HG02884 (cell line): ENCODE data around the gene RPH3AL.
"Not testable (repeated sequence)": the region's sequence is repeated elsewhere in the genome, so short reads cannot be mapped to it uniquely, and the experiment has no call there.

Source experiments
- ATAC-seq: cut with Tn5 transposase; IDR thresholded peaks from one replicate; pipeline ENCODE4 v1.9.1; 2021; ENCODE audit warnings: mild to moderate bottlenecking, moderate library complexity; ENCODE audit not compliant: unreplicated experiment

The RPH3AL gene

GRCh38 chr17:379531-380465, 27.2 kb upstream of the RPH3AL start:
- no peak for ATAC-seq

GRCh38 chr17:378068-378467, 25.5 kb upstream of the RPH3AL start:
- ATAC-seq: no peak

GRCh38 chr17:376936-377863, 24.6 kb upstream of the RPH3AL start:
- ATAC-seq: no peak

- ATAC-seq: no peak
Observed at GRCh38 chr17:373613-374230, 21.1 kb upstream of the RPH3AL start.

GRCh38 chr17:372157-373152, 19.8 kb upstream of the RPH3AL start:
- no peak for ATAC-seq

- no peak for ATAC-seq
Observed at GRCh38 chr17:371583-371982, 19.0 kb upstream of the RPH3AL start.

- not testable (repeated sequence) for ATAC-seq
Observed at GRCh38 chr17:367656-368055, 15.0 kb upstream of the RPH3AL start.

- ATAC-seq: not testable (repeated sequence)
Observed at GRCh38 chr17:366657-367615, 14.3 kb upstream of the RPH3AL start.

GRCh38 chr17:364766-365165, 12.2 kb upstream of the RPH3AL start:
- no peak for ATAC-seq

- ATAC-seq: no peak
Observed at GRCh38 chr17:364308-364707, 11.7 kb upstream of the RPH3AL start.

GRCh38 chr17:362721-363120, 10.1 kb upstream of the RPH3AL start:
- no peak for ATAC-seq

- no peak for ATAC-seq
Observed at GRCh38 chr17:360092-360750, 7.6 kb upstream of the RPH3AL start.

GRCh38 chr17:358491-359151, 6.0 kb upstream of the RPH3AL start:
- no peak for ATAC-seq

- ATAC-seq: no peak
Observed at GRCh38 chr17:357644-358043, 5.0 kb upstream of the RPH3AL start.

- no peak for ATAC-seq
Observed at GRCh38 chr17:356671-357434, 4.2 kb upstream of the RPH3AL start.

- no peak for ATAC-seq
Observed at GRCh38 chr17:354651-355556, 2.3 kb upstream of the RPH3AL start.
